HUES64 (cell line): ENCODE results near the gene CFAP61.
A peak's percentile ranks its signal among the peaks of the same experiment; 100 is the strongest.

Experiments used
- H3K27ac ChIP-seq: 2 replicates; pipeline ENCODE4 v1.7.0; 2013; ENCODE audit warnings: low read depth, low read length, inconsistent platforms
- H3K27me3 ChIP-seq: 2 replicates; pipeline ENCODE4 v1.6.1; 2013; ENCODE audit warnings: mild to moderate bottlenecking, low read length; ENCODE audit not compliant: insufficient read depth
- H3K36me3 ChIP-seq: 2 replicates; pipeline ENCODE4 v1.6.1; 2013; ENCODE audit warnings: mild to moderate bottlenecking, low read length; ENCODE audit not compliant: insufficient read depth
- H3K4me1 ChIP-seq: 2 replicates; pipeline ENCODE4 v1.6.1; 2013; ENCODE audit warnings: mild to moderate bottlenecking, low read length, moderate library complexity; ENCODE audit not compliant: insufficient read depth
- H3K4me3 ChIP-seq: 2 replicates; pipeline ENCODE4 v1.5.1; 2013; ENCODE audit warnings: mild to moderate bottlenecking, low read length, moderate library complexity
- H3K9ac ChIP-seq: 2 replicates; pipeline ENCODE4 v1.6.1; 2013; ENCODE audit warnings: mild to moderate bottlenecking, low read depth, low read length
- H3K9me3 ChIP-seq: 2 replicates; pipeline ENCODE4 v1.6.1; 2013; ENCODE audit warnings: low read depth, low read length; ENCODE audit not compliant: insufficient read depth
- WGBS: fragments of 150-250, 120-280 bp; methylation state at CpG from one replicate; pipeline ENCODE4 v1.1.7; 2013; ENCODE audit warnings: missing lambda C conversion rate; 5-methylcytosine and 5-hydroxymethylcytosine counted together

CFAP61 gene

DNA sequence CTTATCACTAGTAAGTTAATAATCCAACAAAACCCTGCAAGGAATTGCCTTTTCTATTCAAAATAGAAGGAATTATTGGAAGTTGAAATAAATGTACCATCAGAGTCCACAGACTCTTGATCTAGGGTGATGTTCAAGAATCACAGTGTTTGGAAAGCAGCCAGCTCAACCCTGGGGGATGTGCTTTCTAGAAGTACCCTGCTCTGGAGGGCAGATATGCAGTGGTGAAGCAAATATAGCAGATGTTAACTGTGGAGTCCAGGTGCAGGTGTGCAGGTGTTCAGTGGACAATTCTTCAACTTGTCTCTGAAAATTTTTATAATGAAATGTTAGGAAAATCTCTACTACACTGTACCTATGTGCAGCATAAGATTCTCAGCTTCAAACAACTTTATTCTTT is 306.5 kb downstream of the CFAP61 start:
- no peak overlapping the region for H3K27ac ChIP-seq

DNA sequence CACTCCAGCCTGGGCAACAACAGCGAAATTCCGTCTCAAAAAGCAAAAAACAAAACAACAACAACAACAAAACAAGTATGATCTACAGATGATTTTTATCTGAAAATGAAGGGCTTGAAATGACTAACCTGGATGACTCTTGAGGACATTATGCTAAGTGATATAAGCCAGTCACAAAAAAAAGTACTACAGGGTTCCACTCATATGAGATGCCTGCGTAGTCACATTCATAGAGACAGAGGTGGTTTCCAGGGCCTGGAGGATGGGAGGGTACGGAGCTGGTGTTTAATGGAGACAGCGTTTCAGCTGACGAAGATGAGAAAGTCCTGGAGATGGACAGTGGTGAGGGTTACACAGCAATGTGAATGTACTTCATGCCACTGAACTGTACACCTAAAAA is 307.3 kb downstream of the CFAP61 start:
- peaks cover 63% of the 10 kb centered on the region for H3K27me3 ChIP-seq
- peaks cover 7% of the 10 kb centered on the region; the same call in 1 of the 2 replicates for H3K4me1 ChIP-seq
- H3K27ac ChIP-seq = no peak overlapping the region
- H3K9ac ChIP-seq = no peak overlapping the region
- H3K9me3 ChIP-seq = 0 out of 2 replicates have a peak, but pooled peaks cover 2% of the 10 kb centered on the region
- H3K36me3 ChIP-seq = no peaks in the 10 kb centered on the region
- H3K4me3 ChIP-seq = no peak overlapping the region
- WGBS = 89% methylated on average over 5 of the region's 6 CpGs

More for the DNA sequence above, 306.5 kb downstream of the CFAP61 start:
- Histone ChIP-seq H3K4me1 (peaks cover 7% of the 10 kb centered on the region; the same call in 1 of the 2 replicates), H3K9me3 (0 out of 2 replicates have a peak, but pooled peaks cover 2% of the 10 kb centered on the region), H3K36me3 (no peaks in the 10 kb centered on the region), H3K4me3 (no peak overlapping the region), H3K9ac (no peak overlapping the region), H3K27me3 (peaks cover 55% of the 10 kb centered on the region)

DNA sequence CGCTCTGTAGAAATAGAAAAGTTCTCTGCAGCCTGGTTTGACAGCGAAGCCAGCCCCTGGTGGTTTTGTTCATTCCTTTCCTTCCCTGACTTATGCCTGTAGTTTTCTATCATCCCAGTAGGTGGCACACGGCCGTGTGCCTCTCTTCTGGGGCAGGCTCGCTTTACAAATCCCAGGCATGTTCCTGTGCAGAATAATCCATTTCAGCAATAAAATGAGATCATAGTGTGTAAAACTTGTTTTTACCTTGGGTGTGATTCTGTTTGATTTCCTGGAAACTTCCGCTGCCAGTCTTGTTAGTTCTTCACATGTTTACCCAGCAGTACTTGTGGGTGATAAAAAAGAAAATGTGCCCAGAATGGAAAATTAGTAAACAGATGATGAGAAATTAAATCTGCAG is 308.1 kb downstream of the CFAP61 start:
- Histone ChIP-seq H3K4me1 (peaks cover 9% of the 10 kb centered on the region), H3K27me3 (peaks cover 72% of the 10 kb centered on the region), H3K36me3 (no peaks in the 10 kb centered on the region), H3K9ac (no peak overlapping the region), H3K27ac (no peak overlapping the region), H3K4me3 (no peak overlapping the region), H3K9me3 (0 out of 2 replicates have a peak, but pooled peaks cover under 1% of the 10 kb centered on the region)
- WGBS = 7% methylated on average over 6 of the region's 6 CpGs

DNA sequence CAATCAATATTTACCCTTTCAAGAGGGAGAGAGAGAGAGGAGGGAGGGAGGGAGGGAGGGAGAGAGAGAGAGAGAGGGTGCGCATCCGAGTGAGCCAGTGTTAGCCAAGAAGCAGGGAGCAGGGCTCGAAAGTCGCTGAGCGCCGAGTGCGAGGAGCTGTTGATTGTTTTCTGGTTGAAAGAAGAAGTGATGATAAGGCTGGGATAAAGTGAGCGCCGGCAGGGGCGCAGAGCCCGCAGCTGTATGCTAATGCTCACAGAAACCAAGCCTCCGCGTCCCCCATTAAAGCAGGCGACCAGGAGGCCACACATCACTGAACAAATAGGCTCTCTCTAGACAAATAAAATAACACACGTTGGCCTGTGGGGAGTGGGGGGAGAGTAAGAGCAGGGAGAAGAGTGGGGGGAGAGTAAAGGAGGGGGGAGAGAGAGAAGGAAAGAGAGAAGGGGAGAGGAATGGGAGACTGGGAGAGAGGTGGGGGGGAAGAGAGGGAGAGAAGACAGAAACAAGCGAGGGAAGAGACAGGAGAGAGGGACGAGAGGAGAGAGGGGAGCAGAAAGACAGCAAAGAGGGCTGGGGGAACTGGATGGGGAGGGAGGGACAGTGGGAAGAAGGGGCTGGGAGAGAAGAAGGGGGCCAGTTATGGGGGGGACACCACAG is 310.6 kb downstream of the CFAP61 start:
- WGBS = 1% methylated on average over 16 of the region's 17 CpGs

DNA sequence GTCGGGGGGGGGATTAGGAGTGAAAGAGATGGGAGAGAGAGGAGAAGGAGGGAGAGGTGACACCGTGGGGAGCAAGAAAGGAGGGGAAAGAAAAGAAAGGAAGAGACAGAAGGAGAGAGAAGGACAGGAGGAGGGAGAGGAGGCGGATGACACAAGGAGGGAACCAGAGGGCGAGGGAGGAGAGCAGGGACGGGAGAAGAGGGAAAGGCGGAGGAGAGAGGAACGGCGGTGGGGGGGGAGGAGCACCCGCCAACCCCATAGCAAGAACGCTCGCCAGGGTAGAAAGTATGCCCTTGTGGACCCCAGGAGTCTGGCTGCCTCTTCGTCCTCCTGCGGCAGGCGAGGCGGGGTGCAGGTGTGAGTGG is 311.1 kb downstream of the CFAP61 start:
- 1% methylated on average over 15 of the region's 15 CpGs for WGBS
- Histone ChIP-seq H3K27me3 (peaks cover 100% of the 10 kb centered on the region), H3K4me3 (peak overlapping the region; percentile 48)

More for the DNA sequence above, 310.6 kb downstream of the CFAP61 start:
- H3K9ac ChIP-seq = no peak overlapping the region
- peaks cover 19% of the 10 kb centered on the region for H3K4me1 ChIP-seq
- peaks cover 96% of the 10 kb centered on the region for H3K27me3 ChIP-seq
- H3K9me3 ChIP-seq = no peaks in the 10 kb centered on the region
- no peak overlapping the region for H3K27ac ChIP-seq
- H3K4me3 ChIP-seq = peak overlapping the region; percentile 48
- H3K36me3 ChIP-seq = no peaks in the 10 kb centered on the region

DNA sequence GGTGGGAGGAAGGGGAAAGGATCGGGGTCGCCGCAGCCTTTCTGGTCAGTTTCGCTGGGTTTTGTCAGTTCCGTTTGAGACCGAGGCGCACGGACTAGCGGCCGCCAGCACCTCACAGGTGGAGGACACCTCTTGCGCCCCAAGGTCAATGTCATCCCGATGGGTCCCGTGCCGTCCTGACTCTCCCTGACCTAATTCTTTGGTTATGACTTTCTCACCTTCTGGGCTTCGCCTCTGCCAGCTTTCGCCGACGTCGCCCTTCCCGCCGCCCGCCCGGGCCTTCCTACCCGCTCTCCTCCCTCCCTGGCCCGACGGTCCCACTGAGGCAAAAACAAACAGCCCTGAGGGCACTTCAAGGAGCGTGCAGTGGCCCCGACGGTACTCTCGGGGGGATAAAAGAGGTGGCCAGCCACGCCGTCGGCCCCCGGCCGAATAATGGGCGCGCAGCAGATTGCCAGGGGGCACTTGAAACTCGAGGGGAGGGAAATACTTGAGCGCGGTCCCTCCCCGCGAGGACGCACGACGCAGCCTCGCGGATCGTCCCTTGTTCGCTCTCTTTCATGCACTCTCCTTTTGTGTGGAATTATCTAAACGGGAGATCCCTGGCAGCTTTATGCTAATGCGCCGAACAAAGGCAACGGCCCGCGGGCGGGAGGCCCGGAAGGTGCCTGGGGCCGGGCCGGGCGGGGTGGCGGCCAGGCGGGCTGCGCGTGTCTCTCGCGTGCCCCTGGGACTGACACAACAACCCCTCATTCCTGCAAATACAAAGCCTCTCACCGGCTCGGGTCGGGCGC is 311.7 kb downstream of the CFAP61 start:
- H3K4me3 ChIP-seq = peak overlapping the region; percentile 48

More for the DNA sequence above, 311.1 kb downstream of the CFAP61 start:
- no peak overlapping the region for H3K27ac ChIP-seq
- H3K36me3 ChIP-seq = no peaks in the 10 kb centered on the region
- H3K4me1 ChIP-seq = peaks cover 19% of the 10 kb centered on the region
- H3K9me3 ChIP-seq = no peaks in the 10 kb centered on the region
- H3K9ac ChIP-seq = 0 out of 2 replicates have a peak overlapping the region, but pooled peaks have one; percentile 24

DNA sequence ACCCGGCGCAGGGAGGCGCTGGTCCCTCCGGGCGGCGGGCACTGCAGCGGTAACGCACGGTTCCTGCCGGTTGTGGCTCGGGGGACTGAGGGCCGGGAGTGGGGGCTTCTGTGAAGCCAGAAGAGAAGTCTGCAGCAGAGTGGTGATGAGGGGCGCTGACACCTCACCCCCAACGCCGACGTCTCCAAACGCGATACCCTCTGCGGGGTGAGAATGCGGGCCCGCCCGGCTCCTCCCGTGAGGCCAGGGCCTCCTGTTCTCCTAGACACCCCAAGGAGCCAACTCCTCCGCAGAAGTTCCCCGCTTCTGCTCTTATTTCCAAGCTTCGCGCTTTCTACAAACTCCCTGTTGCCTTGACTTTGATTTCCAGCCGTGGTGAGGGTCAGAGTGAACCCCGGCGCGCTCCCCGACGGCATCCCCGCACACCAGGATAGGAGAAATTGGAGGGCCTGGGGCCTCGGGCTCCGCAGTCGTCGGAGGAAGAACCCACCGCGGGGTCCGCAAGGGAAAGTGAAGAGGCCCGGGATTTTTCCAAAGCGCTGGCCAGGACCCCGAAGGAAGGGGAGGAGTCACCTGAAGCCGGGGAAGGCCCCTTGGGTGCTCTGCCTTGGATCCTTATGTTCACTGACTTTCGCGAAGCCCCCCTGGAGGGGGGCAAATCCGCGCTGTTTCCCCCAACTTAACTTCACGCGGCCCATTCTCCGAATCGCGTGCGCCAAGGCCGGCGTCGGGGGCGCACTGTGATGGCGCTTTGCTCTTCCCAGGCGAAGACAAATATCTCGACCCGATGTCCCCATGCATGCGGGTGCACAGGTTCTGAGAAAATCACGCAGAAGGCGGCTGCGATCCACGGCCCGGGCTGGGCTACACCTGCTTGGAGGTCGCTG is 312.5 kb downstream of the CFAP61 start:
- H3K4me3 ChIP-seq = peak overlapping the region; percentile 48
- H3K9ac ChIP-seq = no peak overlapping the region
- H3K9me3 ChIP-seq = no peaks in the 10 kb centered on the region
- H3K27ac ChIP-seq = no peak overlapping the region
- H3K4me1 ChIP-seq = peaks cover 19% of the 10 kb centered on the region
- peaks cover 100% of the 10 kb centered on the region for H3K27me3 ChIP-seq
- WGBS = 1% methylated on average over 70 of the region's 70 CpGs
- H3K36me3 ChIP-seq = no peaks in the 10 kb centered on the region

More for the DNA sequence above, 311.7 kb downstream of the CFAP61 start:
- Histone ChIP-seq H3K4me1 (peaks cover 19% of the 10 kb centered on the region), H3K27ac (no peak overlapping the region), H3K9ac (peak overlapping the region; percentile 24; the same call in 1 of the 2 replicates), H3K27me3 (peaks cover 100% of the 10 kb centered on the region), H3K9me3 (no peaks in the 10 kb centered on the region), H3K36me3 (no peaks in the 10 kb centered on the region)
- WGBS = under 1% methylated on average over 70 of the region's 70 CpGs

DNA sequence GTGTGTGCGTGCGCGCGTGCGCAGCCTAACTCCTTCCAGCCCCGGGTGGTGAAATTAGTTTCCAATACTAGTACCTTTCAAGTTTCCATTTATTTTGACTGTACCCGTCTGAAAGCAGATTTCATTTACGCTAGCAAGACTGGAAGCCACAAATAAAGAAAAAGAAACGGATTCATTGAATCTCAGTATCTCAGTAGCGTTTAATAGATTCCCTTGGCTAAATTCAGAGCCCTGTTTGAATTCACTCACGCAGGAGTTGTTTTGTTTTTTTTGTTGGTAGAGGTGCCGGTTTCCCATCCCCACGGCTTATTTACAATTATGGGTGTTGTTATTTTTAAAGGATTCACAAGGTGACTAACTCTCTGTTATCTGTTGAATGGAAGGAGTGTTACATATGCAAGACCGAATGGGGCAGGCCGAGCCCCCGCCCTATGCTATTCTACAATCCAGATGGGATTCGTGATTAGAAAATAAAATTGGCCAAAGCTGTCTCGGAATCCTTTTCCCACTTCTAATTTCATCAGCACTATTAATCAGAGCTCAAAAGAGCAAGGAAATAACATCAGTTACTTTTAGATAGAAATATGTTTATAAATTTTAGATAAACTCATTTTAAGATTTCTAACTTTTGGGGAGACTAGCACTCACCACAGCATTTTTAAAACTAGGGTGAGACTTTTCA is 313.3 kb downstream of the CFAP61 start:
- H3K4me3 ChIP-seq = peak overlapping the region; percentile 48

DNA sequence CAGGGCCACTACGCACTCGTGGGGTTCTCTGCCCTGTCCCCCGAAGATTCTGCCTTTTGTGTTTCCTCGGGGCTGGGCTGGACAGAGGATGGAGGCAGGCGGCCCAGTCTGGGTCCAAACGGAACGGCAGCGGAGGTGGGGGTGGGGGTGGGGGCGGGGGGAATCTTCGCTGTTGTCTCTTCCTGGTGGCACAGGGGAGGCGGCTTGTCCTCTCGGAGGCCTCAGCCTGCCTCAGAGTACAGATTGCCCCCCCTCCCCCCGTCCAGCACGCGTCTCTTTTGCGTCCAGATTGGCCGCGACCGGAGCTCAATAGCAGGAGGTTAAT is 314.2 kb downstream of the CFAP61 start:
- Histone ChIP-seq H3K36me3 (no peaks in the 10 kb centered on the region), H3K4me1 (peaks cover 34% of the 10 kb centered on the region), H3K27ac (peak overlapping the region; percentile 41; the same call in 1 of the 2 replicates), H3K9me3 (no peaks in the 10 kb centered on the region), H3K4me3 (peak overlapping the region; percentile 39), H3K9ac (peak overlapping the region; percentile 39; the same call in 1 of the 2 replicates), H3K27me3 (peaks cover 100% of the 10 kb centered on the region)
- under 1% methylated on average over 17 of the region's 19 CpGs for WGBS

More for the DNA sequence above, 313.3 kb downstream of the CFAP61 start:
- Histone ChIP-seq H3K27me3 (peaks cover 100% of the 10 kb centered on the region), H3K9ac (no peak overlapping the region), H3K27ac (no peak overlapping the region), H3K36me3 (no peaks in the 10 kb centered on the region), H3K4me1 (peaks cover 25% of the 10 kb centered on the region), H3K9me3 (no peaks in the 10 kb centered on the region)
- WGBS = 4% methylated on average over 18 of the region's 18 CpGs

DNA sequence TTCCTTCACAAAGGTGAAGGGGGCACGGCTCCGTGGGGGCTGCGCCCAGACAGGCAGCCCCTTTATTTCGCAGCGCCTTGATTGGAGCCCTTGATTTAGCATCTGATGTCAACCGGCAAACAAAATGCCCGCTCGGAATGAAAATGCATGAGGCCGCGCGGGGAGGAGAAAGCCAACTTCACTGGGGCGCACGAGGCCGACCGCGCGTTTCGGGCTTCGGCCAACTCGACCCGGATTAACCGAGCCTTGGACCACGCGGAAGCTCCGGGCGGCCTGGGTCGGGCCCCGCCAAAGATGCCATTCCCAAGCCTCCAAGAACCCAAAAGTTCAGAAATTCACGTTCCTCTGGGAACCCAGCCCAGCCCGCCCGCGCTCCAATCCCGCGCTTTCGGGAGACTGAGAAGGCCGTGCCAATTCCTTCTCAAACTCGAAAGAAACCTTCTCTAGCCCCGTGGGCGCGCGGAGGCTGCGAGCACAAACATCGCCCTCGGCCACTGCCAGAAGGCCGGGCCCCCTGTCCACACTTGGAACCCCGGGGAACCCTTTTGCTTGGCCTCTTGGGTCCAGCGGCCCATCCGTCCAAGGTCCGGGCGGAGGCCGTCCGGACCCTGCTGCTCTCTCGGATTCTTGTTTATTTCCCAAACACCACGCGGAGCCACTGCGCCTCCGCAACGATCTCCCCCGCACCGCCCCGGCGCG is 314.7 kb downstream of the CFAP61 start:
- H3K4me3 ChIP-seq = peak overlapping the region; percentile 39
- no peaks in the 10 kb centered on the region for H3K9me3 ChIP-seq
- peaks cover 37% of the 10 kb centered on the region for H3K4me1 ChIP-seq
- H3K27ac ChIP-seq = peak overlapping the region; percentile 41; the same call in 1 of the 2 replicates
- H3K9ac ChIP-seq = peak overlapping the region; percentile 39; the same call in 1 of the 2 replicates
- peaks cover 100% of the 10 kb centered on the region for H3K27me3 ChIP-seq
- H3K36me3 ChIP-seq = no peaks in the 10 kb centered on the region
- WGBS = under 1% methylated on average over 63 of the region's 63 CpGs
